ENCODE measurements around the gene HOXA7. TPM values are rescaled to one million over a fixed set of nuclear protein-coding genes. Genes with fewer than 3 reads are reported as not detected.

HOXA7 gene
- total and polyA plus RNA-seq, 2 of the 8 experiments (the other 6 are each of a cell fraction or from before 2014, with no cell fraction given) = 0.03 TPM; not detected in 1

DNA sequence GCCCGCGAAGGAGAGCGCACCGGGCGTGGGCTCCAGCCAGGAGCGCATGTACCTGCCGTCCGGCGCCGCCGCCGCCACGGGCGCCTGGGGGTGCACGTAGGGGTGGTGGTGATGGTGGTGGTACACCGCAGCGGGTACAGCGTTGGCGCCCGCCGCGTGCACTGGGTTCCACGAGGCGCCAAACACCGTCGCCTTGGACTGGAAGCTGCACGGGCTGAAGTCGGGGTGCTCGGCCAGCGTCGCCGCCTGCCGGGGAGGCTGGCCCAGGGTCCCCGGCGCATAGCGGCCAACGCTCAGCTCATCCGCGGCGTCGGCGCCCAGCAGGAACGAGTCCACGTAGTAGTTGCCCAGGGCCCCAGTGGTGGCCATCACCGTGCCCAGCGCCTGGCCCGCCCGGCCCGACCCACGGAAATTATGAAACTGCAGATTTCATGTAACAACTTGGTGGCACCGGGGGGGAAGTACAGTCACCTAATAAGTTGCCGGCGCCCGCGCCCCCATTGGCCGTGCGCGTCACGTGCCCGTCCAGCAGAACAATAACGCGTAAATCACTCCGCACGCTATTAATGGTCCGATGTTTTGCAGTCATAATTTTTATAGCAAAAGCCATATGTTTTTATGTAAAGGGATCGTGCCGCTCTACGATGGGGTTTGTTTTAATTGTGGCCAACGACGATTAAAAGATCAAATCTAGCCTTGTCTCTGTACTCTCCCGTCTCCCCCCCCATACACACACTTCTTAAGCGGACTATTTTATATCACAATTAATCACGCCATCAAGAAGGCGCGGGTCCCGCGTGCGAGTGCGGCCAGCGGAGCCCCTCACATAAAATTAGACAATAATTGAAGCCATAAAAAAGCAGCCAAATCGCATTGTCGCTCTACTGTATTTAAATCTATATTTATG is 8.9 kb upstream of the HOXA7 start, which contains the start of gene HOXA9:
Gene HOXA9, minus strand, starts transcription at position 449 of the 907 bp plus-strand sequence. Its CDS starts 80 bp downstream, at position 369.
- Histone ChIP-seq H3K4me2 (ENCODE audit: insufficient read depth in 1 of 2, low read depth in 2 of 2, low read length in 2 of 2) (peak within 1 kb of the TSS; percentile 8 to 47; a peak in 3 of 4 replicates), H3K9ac (replicated peaks in 1 of 4; ENCODE audit: extremely low read depth in 1 of 4, low read depth in 3 of 4, low read length in 3 of 4) (no peak within 1 kb of the TSS), H4K8ac (ENCODE audit: extremely low read depth, insufficient read depth, low read length) (no peak within 1 kb of the TSS), H2BK5ac (ENCODE audit: low read depth, low read length) (no peak within 1 kb of the TSS), H3K79me2 (ENCODE audit: control insufficient read depth in 1 of 2, insufficient read depth in 2 of 2, low read length in 2 of 2) (no peaks in the 10 kb centered on the region), H3K4me3 (ENCODE audit: extremely low read depth in 1 of 4, insufficient read depth in 2 of 4, low read depth in 3 of 4, low read length in 4 of 4) (peak within 1 kb of the TSS in 1 of 4 experiments; percentile 25; a peak in 2 of 8 replicates), H2BK20ac (ENCODE audit: low read length) (no peak within 1 kb of the TSS), H3K14ac (ENCODE audit: insufficient read length) (no peak within 1 kb of the TSS), H4K20me1 (replicated peaks in 1 of 2; ENCODE audit: control insufficient read depth in 1 of 2, insufficient read depth in 2 of 2, low read length in 2 of 2) (peaks cover 17 to 32% of the 10 kb centered on the region in 2 experiments), H3K9me3 (ENCODE audit: insufficient read depth in 2 of 2, low read depth in 1 of 2, low read length in 1 of 2) (peaks cover 0 to 6% of the 10 kb centered on the region in 2 experiments; a peak in 1 of 4 replicates), H2BK12ac (ENCODE audit: low read depth, low read length) (peak within 1 kb of the TSS; percentile 27; the same call in 1 of the 2 replicates), H3K27ac (ENCODE audit: low read depth, low read length) (no peak within 1 kb of the TSS), H4K91ac (replicated peaks; ENCODE audit: insufficient read length, low read length) (no peak within 1 kb of the TSS), H4K5ac (ENCODE audit: insufficient read length, low read depth, low read length) (no peak within 1 kb of the TSS), H3K79me1 (ENCODE audit: low read depth, low read length) (no peaks in the 10 kb centered on the region), H3K23me2 (ENCODE audit: low read depth, low read length) (no peaks in the 10 kb centered on the region), H3K4ac (replicated peaks; ENCODE audit: insufficient read length, low read depth, low read length) (no peak within 1 kb of the TSS), H3K4me1 (replicated peaks in 1 of 4; ENCODE audit: control insufficient read depth in 3 of 4, insufficient read depth in 4 of 4, low read length in 3 of 4) (no peaks in the 10 kb centered on the region; a peak in 4 of 7 replicates), H3K27me3 (replicated peaks in 1 of 4; ENCODE audit: control insufficient read depth in 3 of 4, extremely low read depth in 1 of 4, insufficient read depth in 3 of 4, low read length in 3 of 4) (peaks cover 98 to 100% (median 99%) of the 10 kb centered on the region in 4 experiments), H3K18ac (ENCODE audit: extremely low read depth, low read length) (no peak within 1 kb of the TSS), H2BK120ac (replicated peaks; ENCODE audit: low read depth, low read length) (no peak within 1 kb of the TSS), H2BK15ac (ENCODE audit: low read length) (no peak within 1 kb of the TSS), H3K23ac (ENCODE audit: insufficient read length) (no peak within 1 kb of the TSS), H2AFZ (ENCODE audit: low read length) (no peak within 1 kb of the TSS), H2AK5ac (ENCODE audit: low read depth, low read length) (no peak within 1 kb of the TSS), H3K56ac (replicated peaks; ENCODE audit: insufficient read length, low read depth, low read length) (no peak within 1 kb of the TSS), H3K36me3 (ENCODE audit: control insufficient read depth in 2 of 4, insufficient read depth in 4 of 4, low read length in 3 of 4) (peaks cover 0 to 15% (median 0%) of the 10 kb centered on the region in 4 experiments; a peak in 1 of 8 replicates)
- CTCF ChIA-PET (ENCODE audit: partially characterized antibody) = interaction anchor here (0.9 to 5.2 kb wide), 8 partner anchors 8 to 34 kb away, joined by 3 to 29 read pairs (median 6); partner anchors contain the start of genes HOXA3, HOXA4 and HOXA5
- DNase-seq (ENCODE audit: low read depth in 1 of 2, low spot score in 2 of 2) (no peak), FAIRE-seq (no peak)
- POLR2A ChIA-PET (ENCODE audit: partially characterized antibody) = interaction anchor here (1.5 kb wide), 1 partner anchor 8 kb away, joined by 4 read pairs; the partner anchor contains the start of gene HOXA7
- WGBS, 2 experiments (ENCODE audit: extremely low coverage in 1 of 2, insufficient coverage in 1 of 2, insufficient read length in 1 of 2, insufficient replicate concordance in 2 of 2, low coverage in 1 of 2, low lambda C conversion rate in 2 of 2, missing lambda C conversion rate in 1 of 2) = 25% methylated on average over 68 of the region's 82 CpGs; no CpG with 5 or more reads in 1 of the 2 experiments
- TF ChIP-seq BRCA1 (IDR thresholded peaks at IDR 0.05; ENCODE audit: low read depth, low read length) (no peak), RNF2 (IDR thresholded peaks at IDR 0.05; ENCODE audit: borderline replicate concordance, low read depth, low read length, missing control alignments, poor library complexity, severe bottlenecking) (peak; percentile 86), GABPA (IDR thresholded peaks at IDR 0.05; ENCODE audit: borderline replicate concordance, insufficient read depth, low read length) (0 out of 2 replicates have a peak, but pooled peaks have one; percentile 37), JUN (IDR thresholded peaks at IDR 0.05; ENCODE audit: low read depth, low read length) (no peak), CBX8 (IDR thresholded peaks at IDR 0.05; ENCODE audit: borderline replicate concordance, low read depth, low read length) (peak; percentile 27; the same call in 1 of the 2 replicates), SRF (IDR thresholded peaks at IDR 0.05; ENCODE audit: low read depth, low read length) (no peak)
- TF ChIP-seq, protein P1, sequence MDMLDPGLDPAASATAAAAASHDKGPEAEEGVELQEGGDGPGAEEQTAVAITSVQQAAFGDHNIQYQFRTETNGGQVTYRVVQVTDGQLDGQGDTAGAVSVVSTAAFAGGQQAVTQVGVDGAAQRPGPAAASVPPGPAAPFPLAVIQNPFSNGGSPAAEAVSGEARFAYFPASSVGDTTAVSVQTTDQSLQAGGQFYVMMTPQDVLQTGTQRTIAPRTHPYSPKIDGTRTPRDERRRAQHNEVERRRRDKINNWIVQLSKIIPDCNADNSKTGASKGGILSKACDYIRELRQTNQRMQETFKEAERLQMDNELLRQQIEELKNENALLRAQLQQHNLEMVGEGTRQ (IDR thresholded peaks at IDR 0.05; ENCODE audit: low read length) = peak; percentile 80
- TF ChIP-seq, protein P2, sequence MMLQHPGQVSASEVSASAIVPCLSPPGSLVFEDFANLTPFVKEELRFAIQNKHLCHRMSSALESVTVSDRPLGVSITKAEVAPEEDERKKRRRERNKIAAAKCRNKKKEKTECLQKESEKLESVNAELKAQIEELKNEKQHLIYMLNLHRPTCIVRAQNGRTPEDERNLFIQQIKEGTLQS (IDR thresholded peaks at IDR 0.05; ENCODE audit: insufficient read depth, low read depth, low read length) = peak; percentile 57; the same call in 1 of the 2 replicates

Measured in H1 (cell line).